Stimulated activated CD8-positive, alpha-beta memory T cell treated with anti-CD3 and anti-CD28 coated beads, Interleukin-4, amount 100 ng/mL, for 48 hours (primary cell): ENCODE results near the gene PTPN6.
"Not testable (repeated sequence)": the region's sequence is repeated elsewhere in the genome, so short reads cannot be mapped to it uniquely, and the experiment has no call there.

Source experiments
- DNase-seq: peaks from one replicate; pipeline ENCODE4 v3.0.0-alpha.2; 2020

Gene PTPN6

GRCh38 chr12:6950811-6951540 is at the start of gene PTPN6:
Gene PTPN6, plus strand, starts transcription at chr12:6951356. Its CDS starts 157 bp downstream, at chr12:6951513.
- DNase-seq: peak; percentile 75

- DNase-seq: no peak
Observed at GRCh38 chr12:6902448-6902847, 48.7 kb upstream of the PTPN6 start.

- no peak for DNase-seq
Observed at GRCh38 chr12:6903722-6904121, 47.4 kb upstream of the PTPN6 start.

GRCh38 chr12:6904280-6905276 is 46.6 kb upstream of the PTPN6 start, which contains the start of gene LRRC23:
Gene LRRC23, plus strand, starts transcription at chr12:6904822. Its CDS starts 812 bp downstream, at chr12:6905634.
- DNase-seq: peak; percentile 99

DNA sequence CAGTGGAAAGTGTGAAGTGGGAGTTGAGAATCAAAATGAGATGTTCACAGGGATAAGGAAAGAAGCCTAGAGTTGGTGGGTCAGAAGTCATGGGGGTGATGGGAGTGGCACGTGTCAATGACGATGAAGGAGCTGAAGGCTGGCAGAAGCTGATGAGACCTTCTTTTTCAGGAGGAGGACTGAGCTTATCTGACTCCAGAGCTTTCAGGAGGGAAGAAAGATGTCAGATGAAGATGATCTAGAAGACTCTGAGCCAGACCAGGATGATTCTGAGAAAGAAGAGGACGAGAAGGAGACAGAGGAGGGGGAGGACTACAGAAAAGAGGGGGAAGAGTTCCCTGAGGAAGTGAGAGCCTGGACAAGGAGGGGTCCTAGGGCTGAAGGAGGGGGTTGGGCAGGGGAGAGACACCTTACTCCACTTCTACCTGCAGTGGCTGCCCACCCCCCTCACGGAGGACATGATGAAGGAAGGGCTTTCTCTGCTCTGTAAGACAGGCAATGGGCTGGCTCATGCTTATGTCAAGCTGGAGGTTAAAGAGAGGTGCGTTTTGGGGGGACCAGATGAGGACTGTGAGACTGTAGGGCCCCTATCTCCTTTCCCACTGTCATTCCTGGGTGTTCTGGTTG is 45.6 kb upstream of the PTPN6 start:
- no peak for DNase-seq

DNA sequence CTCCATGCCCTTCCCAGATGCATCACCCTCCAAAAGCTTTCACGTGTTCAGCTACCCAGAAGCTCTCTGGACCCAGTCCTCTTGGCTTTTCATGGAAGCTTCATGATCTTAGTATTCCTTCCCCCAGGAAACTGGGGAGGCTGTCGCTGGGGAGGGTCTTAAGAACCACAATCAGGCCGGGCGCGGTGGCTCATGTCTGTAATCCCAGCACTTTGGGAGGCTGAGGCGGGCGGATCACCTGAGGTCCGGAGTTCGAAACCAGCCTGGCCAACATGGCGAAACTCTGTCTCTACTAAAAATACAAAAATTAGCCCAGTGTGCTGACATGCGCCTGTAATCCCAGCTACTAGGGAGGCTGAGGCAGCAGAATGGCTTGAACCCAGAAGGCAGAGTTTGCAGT is 43.0 kb upstream of the PTPN6 start:
- DNase-seq: not testable (repeated sequence)

GRCh38 chr12:6909421-6910145 is 41.6 kb upstream of the PTPN6 start:
- DNase-seq: no peak

- no peak for DNase-seq
Observed at GRCh38 chr12:6912164-6912935, 38.8 kb upstream of the PTPN6 start.

DNA sequence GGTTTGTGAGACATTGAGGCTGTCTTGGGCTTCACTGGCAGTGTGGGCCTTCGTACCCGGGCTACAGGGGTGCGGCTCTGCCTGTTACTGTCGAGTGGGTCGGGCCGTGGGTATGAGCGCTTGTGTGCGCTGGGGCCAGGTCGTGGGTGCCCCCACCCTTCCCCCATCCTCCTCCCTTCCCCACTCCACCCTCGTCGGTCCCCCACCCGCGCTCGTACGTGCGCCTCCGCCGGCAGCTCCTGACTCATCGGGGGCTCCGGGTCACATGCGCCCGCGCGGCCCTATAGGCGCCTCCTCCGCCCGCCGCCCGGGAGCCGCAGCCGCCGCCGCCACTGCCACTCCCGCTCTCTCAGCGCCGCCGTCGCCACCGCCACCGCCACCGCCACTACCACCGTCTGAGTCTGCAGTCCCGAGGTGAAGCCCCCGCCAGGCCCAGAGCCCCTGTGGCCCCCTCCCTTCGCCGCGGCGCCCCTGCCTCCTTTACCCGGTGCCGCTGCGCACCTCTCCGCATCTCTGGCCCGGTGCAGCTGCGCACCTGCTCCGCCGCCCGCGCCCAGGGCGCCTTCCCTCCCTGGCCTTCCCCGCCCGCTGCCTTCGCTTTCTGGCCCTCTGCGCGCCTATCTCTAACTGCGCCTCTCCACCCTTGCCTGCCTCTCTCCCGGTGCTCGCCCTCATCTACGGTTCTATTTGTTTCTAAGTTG is 36.8 kb upstream of the PTPN6 start, which contains the start of gene ENO2:
Gene ENO2 (plus strand): TSS at position 335 of the 701 bp plus-strand sequence. CDS start 1,253 bp downstream, outside the sequence.
- DNase-seq: peak; percentile 85

DNA sequence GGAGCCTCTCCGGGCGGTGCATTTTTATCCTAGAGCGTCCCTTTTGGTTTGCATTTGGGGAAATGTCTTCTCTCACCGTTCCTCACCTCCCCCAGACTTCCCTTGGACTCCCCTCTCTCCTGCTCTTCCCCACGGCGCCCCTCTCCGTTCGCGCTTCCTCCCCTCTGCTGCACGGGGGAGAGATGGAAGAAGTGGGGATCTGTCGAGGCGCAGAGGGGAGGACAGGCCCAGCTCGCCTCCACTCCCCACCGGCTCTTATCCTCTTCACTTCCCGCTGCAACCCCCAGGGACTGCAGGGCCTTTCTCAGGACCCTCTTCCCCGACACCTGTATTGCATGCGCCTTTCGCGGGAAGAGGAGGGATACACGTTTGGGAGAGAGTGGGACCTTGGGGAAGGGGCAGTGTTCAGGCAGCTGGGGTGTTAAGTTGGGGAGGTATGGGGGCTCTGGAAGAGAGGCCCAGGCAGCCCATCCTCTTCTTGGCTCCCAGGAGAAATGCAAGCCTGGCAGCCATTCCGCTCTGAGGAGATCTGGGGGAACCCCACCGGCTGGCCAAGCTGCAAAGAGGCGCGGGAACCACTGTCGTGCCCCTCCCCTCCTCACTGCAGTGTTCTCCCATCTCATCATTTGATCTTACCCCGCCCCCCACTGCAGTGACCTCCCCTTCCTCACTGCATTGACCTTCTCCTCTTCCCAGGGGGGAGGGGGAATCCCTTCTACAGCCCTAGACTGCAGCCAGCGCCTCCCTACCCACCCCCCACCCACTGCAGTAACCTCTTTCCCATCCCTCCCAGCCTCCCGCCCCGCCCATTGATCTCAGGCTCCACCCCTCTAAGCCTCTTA is 36.0 kb upstream of the PTPN6 start:
- DNase-seq: no peak

- no peak for DNase-seq
Observed at GRCh38 chr12:6915789-6916285, 35.3 kb upstream of the PTPN6 start.

GRCh38 chr12:6916426-6917200 is 34.5 kb upstream of the PTPN6 start:
- no peak for DNase-seq

GRCh38 chr12:6917491-6918231 is 33.5 kb upstream of the PTPN6 start:
- no peak for DNase-seq

DNA sequence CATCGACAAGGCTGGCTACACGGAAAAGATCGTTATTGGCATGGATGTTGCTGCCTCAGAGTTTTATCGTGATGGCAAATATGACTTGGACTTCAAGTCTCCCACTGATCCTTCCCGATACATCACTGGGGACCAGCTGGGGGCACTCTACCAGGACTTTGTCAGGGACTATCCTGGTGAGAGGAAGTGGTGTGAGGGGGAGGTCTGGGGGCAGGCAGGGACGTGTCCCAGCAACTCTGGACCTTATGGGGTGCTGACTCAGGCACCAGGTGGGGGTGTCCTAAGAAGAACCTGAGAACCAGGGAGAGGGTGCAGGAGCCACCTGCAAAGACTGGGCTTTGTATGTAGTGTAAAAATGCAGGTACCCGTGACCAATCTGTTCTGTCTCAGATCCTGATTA is 31.6 kb upstream of the PTPN6 start:
- DNase-seq: no peak

- no peak for DNase-seq
Observed at GRCh38 chr12:6921539-6921938, 29.6 kb upstream of the PTPN6 start.

DNA sequence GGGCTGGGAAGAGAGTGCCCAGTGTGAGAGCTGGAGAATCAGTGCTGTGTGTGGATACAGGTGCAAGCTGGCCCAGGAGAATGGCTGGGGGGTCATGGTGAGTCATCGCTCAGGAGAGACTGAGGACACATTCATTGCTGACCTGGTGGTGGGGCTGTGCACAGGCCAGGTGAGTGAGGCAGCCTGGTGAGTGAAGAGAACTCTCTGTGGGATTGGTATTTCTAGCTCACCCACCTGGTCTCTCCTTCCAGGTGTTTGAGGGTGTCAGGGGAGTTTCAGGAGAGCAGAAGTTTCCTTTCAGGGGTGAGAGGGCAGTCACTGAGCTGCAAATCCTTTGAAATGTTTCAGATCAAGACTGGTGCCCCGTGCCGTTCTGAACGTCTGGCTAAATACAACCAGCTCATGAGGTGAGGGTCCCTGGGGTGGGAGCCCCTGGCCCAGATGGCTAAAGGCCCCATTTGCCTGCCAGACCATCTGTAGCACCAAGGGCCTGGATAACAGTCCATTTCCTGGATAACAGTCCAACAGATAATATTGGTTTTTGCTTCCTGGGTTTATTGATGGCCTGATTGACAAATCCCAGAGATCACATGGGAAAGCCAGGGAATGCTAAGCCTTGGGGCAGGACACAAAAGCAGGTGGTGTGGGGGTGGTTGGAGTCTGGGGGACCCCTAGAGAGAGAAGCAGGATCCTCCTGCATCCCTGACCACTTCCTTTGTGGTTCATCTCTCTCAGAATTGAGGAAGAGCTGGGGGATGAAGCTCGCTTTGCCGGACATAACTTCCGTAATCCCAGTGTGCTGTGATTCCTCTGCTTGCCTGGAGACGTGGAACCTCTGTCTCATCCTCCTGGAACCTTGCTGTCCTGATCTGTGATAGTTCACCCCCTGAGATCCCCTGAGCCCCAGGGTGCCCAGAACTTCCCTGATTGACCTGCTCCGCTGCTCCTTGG is 28.9 kb upstream of the PTPN6 start:
- DNase-seq: no peak
